Measurements from ENCODE around the gene CHST8. TPM values are rescaled to one million over a fixed set of nuclear protein-coding genes. Genes with fewer than 3 reads are reported as not detected.

Gene CHST8
- total RNA-seq, 4 donors from 2014 or later = not detected

DNA sequence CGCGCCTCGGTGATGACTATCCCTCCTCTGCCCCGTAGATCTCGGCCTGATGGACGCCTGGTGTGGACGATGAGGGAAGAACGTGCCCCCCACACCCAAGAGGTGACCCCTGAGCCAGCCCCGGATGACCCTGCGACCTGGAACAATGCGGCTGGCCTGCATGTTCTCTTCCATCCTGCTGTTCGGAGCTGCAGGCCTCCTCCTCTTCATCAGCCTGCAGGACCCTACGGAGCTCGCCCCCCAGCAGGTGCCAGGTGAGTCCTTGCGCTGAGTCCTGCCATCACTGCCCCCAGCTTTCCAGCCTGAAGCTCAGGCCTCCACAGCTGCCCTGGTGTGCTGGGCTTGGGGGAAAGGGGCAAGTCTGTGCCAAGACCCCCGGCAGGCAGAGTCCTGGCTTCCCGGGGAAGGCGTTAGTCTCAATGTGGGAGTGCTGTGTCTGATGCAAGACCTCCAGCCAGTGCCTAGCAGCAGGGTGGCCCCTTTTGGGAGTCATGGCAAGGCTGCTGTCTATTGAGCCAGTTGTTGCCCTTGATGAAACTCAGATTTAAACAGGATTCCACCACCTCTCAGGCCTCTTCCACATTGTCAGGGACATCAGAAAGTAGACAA, 67.5 kb downstream of the CHST8 start:
- in situ Hi-C loops (cut with MboI; ENCODE audit: low pct_ligation_motif_present in 1 of 4, low pct_unique_long_range_greater_than_20kb in 1 of 4, low sequenced_read_pairs in 3 of 4) = no loop called here
- H3K27me3 ChIP-seq = peaks cover 24% of the 10 kb centered on the region
- intact Hi-C loops (cut with DNase I; ENCODE audit: low total_unique reads) = no loop called here
- H3K9me3 ChIP-seq = no peaks in the 10 kb centered on the region
- H3K4me3 ChIP-seq = no peak overlapping the region
- DNase-seq = no peak
- H3K27ac ChIP-seq = no peak overlapping the region
- no peak for TF ChIP-seq POLR2AphosphoS5 (IDR thresholded peaks at IDR 0.05)
- TF ChIP-seq EP300 (IDR thresholded peaks at IDR 0.05; ENCODE audit: low read depth) = no peak
- TF ChIP-seq, protein P1, sequence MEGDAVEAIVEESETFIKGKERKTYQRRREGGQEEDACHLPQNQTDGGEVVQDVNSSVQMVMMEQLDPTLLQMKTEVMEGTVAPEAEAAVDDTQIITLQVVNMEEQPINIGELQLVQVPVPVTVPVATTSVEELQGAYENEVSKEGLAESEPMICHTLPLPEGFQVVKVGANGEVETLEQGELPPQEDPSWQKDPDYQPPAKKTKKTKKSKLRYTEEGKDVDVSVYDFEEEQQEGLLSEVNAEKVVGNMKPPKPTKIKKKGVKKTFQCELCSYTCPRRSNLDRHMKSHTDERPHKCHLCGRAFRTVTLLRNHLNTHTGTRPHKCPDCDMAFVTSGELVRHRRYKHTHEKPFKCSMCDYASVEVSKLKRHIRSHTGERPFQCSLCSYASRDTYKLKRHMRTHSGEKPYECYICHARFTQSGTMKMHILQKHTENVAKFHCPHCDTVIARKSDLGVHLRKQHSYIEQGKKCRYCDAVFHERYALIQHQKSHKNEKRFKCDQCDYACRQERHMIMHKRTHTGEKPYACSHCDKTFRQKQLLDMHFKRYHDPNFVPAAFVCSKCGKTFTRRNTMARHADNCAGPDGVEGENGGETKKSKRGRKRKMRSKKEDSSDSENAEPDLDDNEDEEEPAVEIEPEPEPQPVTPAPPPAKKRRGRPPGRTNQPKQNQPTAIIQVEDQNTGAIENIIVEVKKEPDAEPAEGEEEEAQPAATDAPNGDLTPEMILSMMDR (IDR thresholded peaks at IDR 0.05) = no peak
- no peak for TF ChIP-seq POLR2A (IDR thresholded peaks at IDR 0.05)
- no peaks in the 10 kb centered on the region for H3K4me1 ChIP-seq
- WGBS, 2 donors (ENCODE audit: low coverage in 1 of 2) = 82% methylated on average over 15 of the region's 18 CpGs; no CpG with 5 or more reads in 1 of the 2 donors
- no peaks in the 10 kb centered on the region for H3K36me3 ChIP-seq

DNA sequence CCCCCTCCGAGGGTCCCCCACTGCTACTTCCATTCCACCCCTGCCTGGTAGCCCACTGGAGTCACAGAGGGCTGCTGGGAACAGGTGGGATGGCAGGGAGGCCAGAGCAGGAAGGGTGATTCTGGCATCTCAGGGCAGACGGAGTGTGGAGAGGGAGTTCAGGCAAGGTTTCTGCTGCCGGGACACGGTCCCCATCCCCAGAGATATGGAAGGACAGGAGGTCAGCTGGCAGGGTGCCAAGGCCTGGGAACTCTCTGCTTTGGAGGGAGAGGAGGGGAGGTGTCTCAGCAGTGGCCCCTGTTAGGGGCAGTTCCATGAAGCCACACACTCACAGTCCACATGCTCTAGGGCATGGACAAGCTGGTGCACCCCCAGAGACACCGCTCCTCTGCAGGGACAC, 68.1 kb downstream of the CHST8 start:
- Histone ChIP-seq H3K36me3 (no peaks in the 10 kb centered on the region), H3K4me3 (no peak overlapping the region), H3K4me1 (no peaks in the 10 kb centered on the region), H3K9me3 (no peaks in the 10 kb centered on the region), H3K27me3 (peaks cover 18% of the 10 kb centered on the region), H3K27ac (no peak overlapping the region)
- TF ChIP-seq, protein P1 (IDR thresholded peaks at IDR 0.05) = no peak
- TF ChIP-seq POLR2AphosphoS5 (IDR thresholded peaks at IDR 0.05) (no peak), EP300 (IDR thresholded peaks at IDR 0.05; ENCODE audit: low read depth) (no peak), POLR2A (IDR thresholded peaks at IDR 0.05) (no peak)
- intact Hi-C loops (cut with DNase I; ENCODE audit: low total_unique reads) = no loop called here
- 64% methylated on average over 5 of the region's 5 CpGs; no CpG with 5 or more reads in 1 of the 2 donors for WGBS, 2 donors (ENCODE audit: low coverage in 1 of 2)
- in situ Hi-C loops (cut with MboI; ENCODE audit: low pct_ligation_motif_present in 1 of 4, low pct_unique_long_range_greater_than_20kb in 1 of 4, low sequenced_read_pairs in 3 of 4) = no loop called here
- no peak for DNase-seq

- TF ChIP-seq, protein P1 (IDR thresholded peaks at IDR 0.05) = no peak
- TF ChIP-seq EP300 (IDR thresholded peaks at IDR 0.05; ENCODE audit: low read depth) = no peak
- no peak for TF ChIP-seq POLR2A (IDR thresholded peaks at IDR 0.05)
- TF ChIP-seq POLR2AphosphoS5 (IDR thresholded peaks at IDR 0.05) = no peak
- in situ Hi-C loops (cut with MboI; ENCODE audit: low pct_ligation_motif_present in 1 of 4, low pct_unique_long_range_greater_than_20kb in 1 of 4, low sequenced_read_pairs in 3 of 4) = no loop called here
- no peaks in the 10 kb centered on the region for H3K9me3 ChIP-seq
- no peak overlapping the region for H3K4me3 ChIP-seq
- no peaks in the 10 kb centered on the region for H3K4me1 ChIP-seq
- peaks cover 12% of the 10 kb centered on the region for H3K27me3 ChIP-seq
- WGBS, 2 donors (ENCODE audit: low coverage in 1 of 2) = 66 to 100% methylated on average over 1 to 18 of the region's 20 CpGs
- DNase-seq = no peak
- intact Hi-C loops (cut with DNase I; ENCODE audit: low total_unique reads) = no loop called here
- no peak overlapping the region for H3K27ac ChIP-seq
- no peaks in the 10 kb centered on the region for H3K36me3 ChIP-seq
These were observed 68.8 kb downstream of the CHST8 start for GRCh38 chr19:33690378-33691029.

GRCh38 chr19:33691030-33691427, 69.3 kb downstream of the CHST8 start:
- WGBS, 2 donors (ENCODE audit: low coverage in 1 of 2) = 60 to 78% methylated on average over 1 to 12 of the region's 12 CpGs
- intact Hi-C loops (cut with DNase I; ENCODE audit: low total_unique reads) = no loop called here
- TF ChIP-seq, protein P1 (IDR thresholded peaks at IDR 0.05) = no peak
- TF ChIP-seq EP300 (IDR thresholded peaks at IDR 0.05; ENCODE audit: low read depth) = no peak
- TF ChIP-seq POLR2A (IDR thresholded peaks at IDR 0.05) = no peak
- TF ChIP-seq POLR2AphosphoS5 (IDR thresholded peaks at IDR 0.05) = no peak
- H3K9me3 ChIP-seq = no peaks in the 10 kb centered on the region
- in situ Hi-C loops (cut with MboI; ENCODE audit: low pct_ligation_motif_present in 1 of 4, low pct_unique_long_range_greater_than_20kb in 1 of 4, low sequenced_read_pairs in 3 of 4) = no loop called here
- peaks cover 6% of the 10 kb centered on the region for H3K27me3 ChIP-seq
- H3K4me1 ChIP-seq = no peaks in the 10 kb centered on the region
- no peak overlapping the region for H3K27ac ChIP-seq
- H3K4me3 ChIP-seq = no peak overlapping the region
- H3K36me3 ChIP-seq = no peaks in the 10 kb centered on the region
- no peak for DNase-seq
